AG04450 (cell line): ENCODE measurements around the gene RBM18. TPM values are rescaled to one million over a fixed set of nuclear protein-coding genes. Genes with fewer than 3 reads are reported as not detected.

Experiments used
- CTCF ChIA-PET: fragments of 300-600, 350-600 bp; formaldehyde crosslinking; extraction: SDS; loops from one replicate; lab custom pipeline; 2022; ENCODE audit warnings: antibody characterized with exemption, inconsistent platforms; lab: Charles Lee
- POLR2A ChIA-PET: fragments of 350-600 bp; formaldehyde crosslinking; extraction: SDS; loops from one replicate; lab custom pipeline; 2021; ENCODE audit warnings: antibody characterized with exemption, inconsistent platforms; lab: Yijun Ruan, JAX
- DNase-seq: peaks from one replicate; pipeline ENCODE4 v3.0.0-alpha.2; 2011; ENCODE audit warnings: low read depth, low spot score
- H3K27ac ChIP-seq: one replicate; pipeline ENCODE4 v1.5.1; 2012; ENCODE audit warnings: low read depth, low read length, control low read depth
- H3K27me3 ChIP-seq: one replicate; pipeline ENCODE4 v1.6.0; 2012; ENCODE audit warnings: low read length; ENCODE audit not compliant: control insufficient read depth, insufficient read depth
- H3K4me3 ChIP-seq: 2 replicates; pipeline ENCODE4 v1.5.1; 2011; ENCODE audit warnings: mild to moderate bottlenecking, low read depth, low read length, control low read depth
- H3K9me3 ChIP-seq: 2 replicates; pipeline ENCODE4 v1.5.1; 2012; ENCODE audit warnings: low read length; ENCODE audit not compliant: control insufficient read depth, insufficient read depth
- polyA plus RNA-seq: library from polyadenylated mRNA; depleted of rRNA; stranded (reverse); fragments of >200 nt; gene quantifications from 2 replicates; pipeline ENCODE4 v1.2.3, GENCODE V29; 2011
- TF ChIP-seq, protein P1 (sequence below): IDR thresholded peaks from 2 replicates; pipeline ENCODE4 v1.5.1; 2011; ENCODE audit warnings: low read depth, low read length, control low read depth, inconsistent platforms

Gene RBM18
- polyA plus RNA-seq, 1 experiment = 38.6 TPM

DNA sequence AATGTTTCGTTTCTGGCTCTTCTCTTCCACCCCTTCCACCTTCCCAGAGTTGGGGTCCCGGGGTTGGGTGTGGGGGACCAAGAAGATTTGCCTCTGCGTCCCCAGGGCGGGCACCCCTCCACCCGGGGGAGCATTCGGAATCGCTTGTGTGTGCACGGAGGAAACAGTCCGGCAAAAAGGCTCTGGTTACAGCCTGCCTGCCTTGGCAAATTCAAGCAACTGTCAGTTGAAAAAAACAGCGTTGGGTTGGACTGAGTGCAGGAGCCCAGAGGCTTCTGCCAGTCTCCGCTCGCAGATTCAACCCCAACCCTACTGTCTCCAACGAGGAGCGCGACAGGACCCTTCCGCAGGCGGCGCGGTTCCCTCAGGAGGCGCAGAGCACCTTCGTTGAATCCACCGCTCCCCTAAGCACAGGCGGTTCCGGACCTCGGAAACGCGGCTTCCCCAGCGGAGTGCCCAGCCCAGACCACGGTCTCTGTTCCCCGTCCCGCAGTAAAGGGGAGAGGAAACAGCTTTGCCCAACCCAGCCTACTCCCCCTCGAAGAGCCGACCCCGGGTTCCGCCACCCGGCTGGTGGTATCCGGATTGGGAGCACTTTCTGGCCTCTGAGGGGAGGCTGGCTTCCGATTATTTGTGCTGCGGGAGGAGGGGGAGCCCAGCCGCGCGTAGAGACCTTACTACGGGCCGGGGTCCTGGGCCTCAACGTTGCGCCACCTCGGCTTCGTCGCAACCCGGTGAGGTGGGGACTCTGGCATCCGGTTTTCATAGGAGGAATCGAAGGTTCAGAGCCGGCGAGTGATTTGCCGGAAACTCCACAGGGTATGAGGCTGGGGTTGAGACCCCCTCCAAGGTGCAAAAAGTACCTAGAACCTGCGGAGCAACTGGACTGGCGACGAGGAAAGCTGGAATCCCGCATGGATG, 45.4 kb downstream of the RBM18 start:
- POLR2A ChIA-PET = no interaction called here
- TF ChIP-seq, protein P1, sequence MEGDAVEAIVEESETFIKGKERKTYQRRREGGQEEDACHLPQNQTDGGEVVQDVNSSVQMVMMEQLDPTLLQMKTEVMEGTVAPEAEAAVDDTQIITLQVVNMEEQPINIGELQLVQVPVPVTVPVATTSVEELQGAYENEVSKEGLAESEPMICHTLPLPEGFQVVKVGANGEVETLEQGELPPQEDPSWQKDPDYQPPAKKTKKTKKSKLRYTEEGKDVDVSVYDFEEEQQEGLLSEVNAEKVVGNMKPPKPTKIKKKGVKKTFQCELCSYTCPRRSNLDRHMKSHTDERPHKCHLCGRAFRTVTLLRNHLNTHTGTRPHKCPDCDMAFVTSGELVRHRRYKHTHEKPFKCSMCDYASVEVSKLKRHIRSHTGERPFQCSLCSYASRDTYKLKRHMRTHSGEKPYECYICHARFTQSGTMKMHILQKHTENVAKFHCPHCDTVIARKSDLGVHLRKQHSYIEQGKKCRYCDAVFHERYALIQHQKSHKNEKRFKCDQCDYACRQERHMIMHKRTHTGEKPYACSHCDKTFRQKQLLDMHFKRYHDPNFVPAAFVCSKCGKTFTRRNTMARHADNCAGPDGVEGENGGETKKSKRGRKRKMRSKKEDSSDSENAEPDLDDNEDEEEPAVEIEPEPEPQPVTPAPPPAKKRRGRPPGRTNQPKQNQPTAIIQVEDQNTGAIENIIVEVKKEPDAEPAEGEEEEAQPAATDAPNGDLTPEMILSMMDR = no peak
- CTCF ChIA-PET = no interaction called here
- H3K4me3 ChIP-seq = no peak overlapping the region
- DNase-seq = no peak
- peaks cover 95% of the 10 kb centered on the region for H3K27me3 ChIP-seq
- no peak overlapping the region for H3K27ac ChIP-seq
- H3K9me3 ChIP-seq = no peaks in the 10 kb centered on the region; the same call in none of the 2 replicates

DNA sequence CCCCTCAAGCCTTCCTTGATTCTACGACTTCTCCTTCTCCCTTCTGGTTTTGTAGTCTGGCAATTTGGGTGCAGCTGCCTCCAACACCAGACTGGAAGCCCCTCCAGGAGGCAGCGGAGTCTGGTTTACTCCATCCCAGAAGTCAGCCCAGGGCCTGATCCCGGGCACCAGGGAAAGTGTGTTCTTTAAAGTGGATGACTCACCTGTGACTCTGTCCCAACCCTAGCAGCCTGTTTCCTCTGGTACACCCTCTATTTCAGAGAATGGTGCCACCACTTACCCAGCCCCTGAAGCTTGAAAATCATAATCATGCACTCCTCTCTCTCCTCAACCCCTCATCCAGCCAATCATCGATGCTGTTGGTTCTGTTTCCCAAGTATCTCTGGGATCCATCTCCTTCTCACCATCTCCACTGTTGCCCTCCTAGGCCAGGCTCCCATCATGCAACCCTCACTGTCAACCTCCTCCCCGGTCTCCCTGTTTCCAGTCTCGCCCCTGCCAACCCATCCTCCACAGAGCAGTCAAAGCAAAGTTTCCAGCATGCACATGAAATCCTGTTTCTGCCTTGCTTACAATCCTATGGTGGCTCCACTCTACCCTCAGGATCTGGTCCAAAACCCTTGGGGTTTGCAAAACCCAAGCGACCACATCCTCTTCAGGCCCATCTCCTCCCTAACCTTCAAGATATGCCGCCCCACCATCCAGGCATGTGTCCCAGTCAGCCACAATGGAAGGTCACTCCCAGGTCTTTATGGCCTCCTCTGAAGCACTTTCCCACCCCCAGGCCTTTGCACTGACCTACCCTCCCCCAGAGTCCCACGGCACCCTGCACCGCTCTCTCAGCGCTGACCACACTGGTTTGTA, 46.3 kb downstream of the RBM18 start:
- no peak for DNase-seq
- H3K27me3 ChIP-seq = peaks cover 93% of the 10 kb centered on the region
- ChIA-PET CTCF (no interaction called here), POLR2A (no interaction called here)
- no peak overlapping the region for H3K4me3 ChIP-seq
- TF ChIP-seq, protein P1 = no peak
- no peaks in the 10 kb centered on the region; the same call in none of the 2 replicates for H3K9me3 ChIP-seq
- no peak overlapping the region for H3K27ac ChIP-seq

DNA sequence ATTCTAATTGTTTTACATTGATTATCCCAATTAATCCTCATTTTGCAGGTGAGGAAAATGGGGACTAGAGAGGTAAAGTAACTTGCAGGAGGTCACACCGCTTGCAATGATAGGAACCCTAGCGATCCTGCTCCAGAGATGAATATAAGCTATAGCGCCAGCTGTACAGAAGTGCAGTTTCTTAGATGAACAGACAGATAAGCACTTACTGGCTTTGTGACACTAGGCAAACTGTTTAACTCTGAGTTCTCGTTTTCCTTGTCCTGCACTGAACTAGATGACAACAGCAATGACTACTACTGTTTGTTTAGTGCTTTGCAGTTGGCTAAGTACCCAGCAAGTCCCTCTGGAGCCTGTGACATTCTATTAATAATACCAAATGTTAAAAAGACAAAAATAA, 47.0 kb downstream of the RBM18 start:
- Histone ChIP-seq H3K27ac (no peak overlapping the region), H3K4me3 (no peak overlapping the region), H3K9me3 (no peaks in the 10 kb centered on the region; the same call in none of the 2 replicates), H3K27me3 (peaks cover 93% of the 10 kb centered on the region)
- TF ChIP-seq, protein P1 = no peak
- no peak for DNase-seq
- CTCF ChIA-PET = no interaction called here
- POLR2A ChIA-PET = no interaction called here

DNA sequence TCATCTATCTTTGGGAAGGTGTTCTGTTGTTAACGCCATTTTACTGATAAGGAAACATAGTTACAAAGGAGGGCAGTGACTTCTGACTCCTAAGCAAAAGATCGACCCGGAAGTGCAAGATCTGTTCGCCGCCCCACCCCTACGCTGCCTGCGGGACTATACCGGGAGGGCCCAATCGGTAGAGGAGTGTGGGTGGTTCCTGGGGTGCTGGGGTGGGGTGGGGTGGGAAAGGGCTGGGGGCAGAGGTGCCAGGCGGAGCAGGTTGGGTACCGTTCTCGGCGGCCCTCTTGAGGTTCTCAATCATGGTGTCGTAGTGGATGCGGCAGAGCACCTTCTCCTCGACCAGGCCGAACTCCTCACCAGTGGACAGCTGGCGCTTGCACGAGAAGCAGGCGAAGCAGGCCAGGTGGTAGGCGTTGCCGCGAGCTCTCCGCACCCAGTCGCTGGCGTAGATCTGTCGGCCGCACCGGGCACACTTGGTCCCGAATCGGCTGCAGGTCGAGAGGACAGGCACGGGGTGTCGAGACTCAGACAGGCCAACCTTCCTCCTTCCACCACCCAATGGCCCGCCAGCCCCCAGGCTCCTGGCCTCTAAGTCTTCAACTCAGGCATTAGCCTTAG, 47.7 kb downstream of the RBM18 start:
- POLR2A ChIA-PET = no interaction called here
- DNase-seq = no peak
- H3K9me3 ChIP-seq = no peaks in the 10 kb centered on the region; the same call in none of the 2 replicates
- no peak overlapping the region for H3K4me3 ChIP-seq
- H3K27me3 ChIP-seq = peaks cover 93% of the 10 kb centered on the region
- CTCF ChIA-PET = no interaction called here
- no peak overlapping the region for H3K27ac ChIP-seq
- TF ChIP-seq, protein P1 = no peak
